ENCODE data around the gene MRI1. TPM values are rescaled to one million over a fixed set of nuclear protein-coding genes. Genes with fewer than 3 reads are reported as not detected.

The MRI1 gene
- total and polyA plus RNA-seq, 2 experiments from 2014 or later: 16.5 to 39.7 TPM

GRCh38 chr19:13741893-13742292 is 22.4 kb upstream of the MRI1 start:
- H3K9ac ChIP-seq: no peak overlapping the region
- no peaks in the 10 kb centered on the region for H3K27me3 ChIP-seq (replicated peaks; ENCODE audit: insufficient read depth)
- no peak for TF ChIP-seq EZH2 (IDR thresholded peaks at IDR 0.05; ENCODE audit: insufficient read depth, poor library complexity, severe bottlenecking)
- H4K20me1 ChIP-seq (ENCODE audit: insufficient read depth): no peaks in the 10 kb centered on the region
- no peaks in the 10 kb centered on the region for H3K36me3 ChIP-seq (ENCODE audit: low read depth)
- in situ Hi-C loops (cut with MboI): no loop called here
- no peak overlapping the region for H3K4me2 ChIP-seq (ENCODE audit: unreplicated experiment)
- 96 to 100% methylated on average over 2 of the region's 2 CpGs for WGBS, 2 experiments (ENCODE audit: low coverage in 1 of 2, low lambda C conversion rate in 2 of 2, missing lambda C conversion rate in 2 of 2)
- H3K27ac ChIP-seq: no peak overlapping the region
- peaks cover 7% of the 10 kb centered on the region for H3K4me1 ChIP-seq (ENCODE audit: insufficient read depth)
- H3K9me2 ChIP-seq (ENCODE audit: insufficient read depth): no peaks in the 10 kb centered on the region
- H3K79me2 ChIP-seq (ENCODE audit: insufficient read depth): no peaks in the 10 kb centered on the region
- DNase-seq: no peak
- peaks cover 1% of the 10 kb centered on the region; the same call in 1 of the 2 replicates for H3F3A ChIP-seq (ENCODE audit: insufficient read depth)
- H3K9me3 ChIP-seq (ENCODE audit: low read depth): no peaks in the 10 kb centered on the region
- H2AFZ ChIP-seq: no peak overlapping the region
- H3K4me3 ChIP-seq: no peak overlapping the region

GRCh38 chr19:13742756-13743155 is 21.6 kb upstream of the MRI1 start:
- 0 out of 2 replicates have a peak, but pooled peaks cover under 1% of the 10 kb centered on the region for H3K79me2 ChIP-seq (ENCODE audit: insufficient read depth)
- no peak overlapping the region for H3K4me3 ChIP-seq
- peaks cover 7% of the 10 kb centered on the region for H3K4me1 ChIP-seq (ENCODE audit: insufficient read depth)
- DNase-seq: peak; percentile 56
- H3F3A ChIP-seq (ENCODE audit: insufficient read depth): peaks cover 5% of the 10 kb centered on the region; the same call in 1 of the 2 replicates
- whole genome bisulfite sequencing, 2 experiments (ENCODE audit: low coverage in 1 of 2, low lambda C conversion rate in 2 of 2, missing lambda C conversion rate in 2 of 2): 29 to 48% methylated on average over 1 of the region's 1 CpG
- no peaks in the 10 kb centered on the region for H4K20me1 ChIP-seq (ENCODE audit: insufficient read depth)
- no peaks in the 10 kb centered on the region for H3K9me2 ChIP-seq (ENCODE audit: insufficient read depth)
- no peak overlapping the region for H3K9ac ChIP-seq
- TF ChIP-seq EZH2phosphoT487 (IDR thresholded peaks at IDR 0.05; ENCODE audit: insufficient read depth, low read depth): no peak
- no peak for TF ChIP-seq EZH2 (IDR thresholded peaks at IDR 0.05; ENCODE audit: insufficient read depth, poor library complexity, severe bottlenecking)
- in situ Hi-C loops (cut with MboI): no loop called here
- no peak overlapping the region for H3K4me2 ChIP-seq (ENCODE audit: unreplicated experiment)
- H3K27me3 ChIP-seq (replicated peaks; ENCODE audit: insufficient read depth): no peaks in the 10 kb centered on the region
- no peak overlapping the region for H2AFZ ChIP-seq
- H3K36me3 ChIP-seq (ENCODE audit: low read depth): no peaks in the 10 kb centered on the region
- H3K9me3 ChIP-seq (ENCODE audit: low read depth): no peaks in the 10 kb centered on the region
- H3K27ac ChIP-seq: no peak overlapping the region

DNA sequence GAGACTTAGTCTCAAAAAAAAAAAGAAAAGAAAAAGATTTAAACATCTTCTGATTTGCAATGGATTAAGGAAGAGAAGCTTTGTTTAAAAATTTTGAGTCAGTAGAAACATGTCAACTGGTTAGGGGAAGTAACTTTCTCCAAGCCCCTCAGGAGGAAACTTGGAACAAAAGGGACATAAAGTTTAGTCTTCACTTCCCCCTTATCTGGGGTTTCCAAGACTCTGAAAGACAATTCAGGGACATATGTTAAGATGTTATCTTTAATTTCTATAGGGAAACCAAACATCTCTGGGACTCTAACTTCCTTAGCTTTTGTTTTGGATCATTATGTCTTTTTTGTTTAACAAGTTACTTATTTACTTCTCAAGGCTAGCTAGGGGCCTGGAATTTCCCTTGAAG is 20.1 kb upstream of the MRI1 start:
- Histone ChIP-seq H3F3A (ENCODE audit: insufficient read depth) (peaks cover 5% of the 10 kb centered on the region; the same call in 1 of the 2 replicates), H3K4me3 (no peak overlapping the region), H3K4me1 (ENCODE audit: insufficient read depth) (peaks cover 12% of the 10 kb centered on the region), H3K9ac (no peak overlapping the region), H3K9me2 (ENCODE audit: insufficient read depth) (no peaks in the 10 kb centered on the region), H3K4me2 (ENCODE audit: unreplicated experiment) (no peak overlapping the region), H3K36me3 (ENCODE audit: low read depth) (no peaks in the 10 kb centered on the region), H3K27me3 (replicated peaks; ENCODE audit: insufficient read depth) (no peaks in the 10 kb centered on the region), H3K9me3 (ENCODE audit: low read depth) (no peaks in the 10 kb centered on the region), H3K27ac (no peak overlapping the region), H4K20me1 (ENCODE audit: insufficient read depth) (no peaks in the 10 kb centered on the region), H2AFZ (no peak overlapping the region), H3K79me2 (ENCODE audit: insufficient read depth) (peaks cover 14% of the 10 kb centered on the region)
- in situ Hi-C loops (cut with MboI): no loop called here
- TF ChIP-seq EZH2 (IDR thresholded peaks at IDR 0.05; ENCODE audit: insufficient read depth, poor library complexity, severe bottlenecking) (no peak), EZH2phosphoT487 (IDR thresholded peaks at IDR 0.05; ENCODE audit: insufficient read depth, low read depth) (no peak)
- no peak for DNase-seq

GRCh38 chr19:13747098-13747453 is 17.2 kb upstream of the MRI1 start:
- Histone ChIP-seq H3K9me2 (ENCODE audit: insufficient read depth) (no peaks in the 10 kb centered on the region), H3K79me2 (ENCODE audit: insufficient read depth) (peaks cover 40% of the 10 kb centered on the region), H3K36me3 (ENCODE audit: low read depth) (no peaks in the 10 kb centered on the region), H3K4me1 (ENCODE audit: insufficient read depth) (peaks cover 12% of the 10 kb centered on the region), H3K27ac (no peak overlapping the region), H3K4me3 (peak overlapping the region; percentile 98), H3K27me3 (replicated peaks; ENCODE audit: insufficient read depth) (no peaks in the 10 kb centered on the region), H3K4me2 (ENCODE audit: unreplicated experiment) (no peak overlapping the region), H3K9ac (no peak overlapping the region), H4K20me1 (ENCODE audit: insufficient read depth) (no peaks in the 10 kb centered on the region), H2AFZ (peak overlapping the region; percentile 75), H3K9me3 (ENCODE audit: low read depth) (no peaks in the 10 kb centered on the region), H3F3A (ENCODE audit: insufficient read depth) (peaks cover 5% of the 10 kb centered on the region; the same call in 1 of the 2 replicates)
- DNase-seq: no peak
- TF ChIP-seq EZH2phosphoT487 (IDR thresholded peaks at IDR 0.05; ENCODE audit: insufficient read depth, low read depth) (no peak), EZH2 (IDR thresholded peaks at IDR 0.05; ENCODE audit: insufficient read depth, poor library complexity, severe bottlenecking) (no peak)
- WGBS, 2 experiments (ENCODE audit: low coverage in 1 of 2, low lambda C conversion rate in 2 of 2, missing lambda C conversion rate in 2 of 2): 85 to 88% methylated on average over 8 of the region's 8 CpGs
- in situ Hi-C loops (cut with MboI): no loop called here

Measured in GM23248 (cell line).